Neural cell (in vitro differentiated cells): ENCODE data around the gene SPATS2L. TPM values are rescaled to one million over a fixed set of nuclear protein-coding genes. Genes with fewer than 3 reads are reported as not detected.

Experiments
- H2AFZ ChIP-seq: fragments of 200-600, 300-800 bp; sonication (generic), shearing (Covaris generic); 2 replicates; pipeline ENCODE4 v1.6.0; 2014; ENCODE audit warnings: low read depth, mild to moderate bottlenecking, antibody characterized with exemption, low read length, moderate library complexity
- H3F3A ChIP-seq: fragments of 200-600 bp; shearing (Covaris generic); 2 replicates; pipeline ENCODE4 v1.6.1; 2016; ENCODE audit warnings: mild to moderate bottlenecking, moderate library complexity, mixed read lengths, antibody characterized with exemption, low read length; ENCODE audit not compliant: insufficient read depth, poor library complexity, severe bottlenecking
- H3K27ac ChIP-seq: fragments of 200-600, 300-800 bp; sonication (generic), shearing (Covaris generic); 2 replicates; pipeline ENCODE4 v1.5.1; 2014; ENCODE audit warnings: mild to moderate bottlenecking, low read length, moderate library complexity
- H3K27me3 ChIP-seq: fragments of 300-800, 200-600 bp; sonication (generic), shearing (Covaris generic); 2 replicates; pipeline ENCODE4 v1.6.0; 2014; ENCODE audit warnings: mild to moderate bottlenecking, low read depth, low read length, moderate library complexity; ENCODE audit not compliant: insufficient read depth
- H3K36me3 ChIP-seq: fragments of 300-800, 200-600 bp; sonication (generic), shearing (Covaris generic); 2 replicates; pipeline ENCODE4 v1.5.1; 2014; ENCODE audit warnings: mild to moderate bottlenecking, antibody characterized with exemption, low read length, moderate library complexity; ENCODE audit not compliant: insufficient read depth
- H3K4me2 ChIP-seq: fragments of 300-800, 200-600 bp; sonication (generic), shearing (Covaris generic); 2 replicates; pipeline ENCODE4 v1.6.0; 2014; ENCODE audit warnings: mild to moderate bottlenecking, low read length
- H3K4me3 ChIP-seq: fragments of 300-800, 200-600 bp; sonication (generic), shearing (Covaris generic); 2 replicates; pipeline ENCODE4 v1.5.1; 2014; ENCODE audit warnings: mild to moderate bottlenecking, low read length, moderate library complexity
- H3K79me2 ChIP-seq: fragments of 200-600 bp; shearing (Covaris generic); replicated peaks from 2 replicates; pipeline ENCODE4 v1.6.0; 2014; ENCODE audit warnings: mild to moderate bottlenecking, low read length, moderate library complexity; ENCODE audit not compliant: insufficient read depth
- H3K9ac ChIP-seq: fragments of 300-800, 200-600 bp; sonication (generic), shearing (Covaris generic); 2 replicates; pipeline ENCODE4 v1.6.1; 2016; ENCODE audit warnings: mild to moderate bottlenecking, low read length, mixed read lengths
- H3K9me2 ChIP-seq: fragments of 200-600 bp; shearing (Covaris generic); 2 replicates; pipeline ENCODE4 v1.6.1; 2016; ENCODE audit warnings: mild to moderate bottlenecking, low read length, mixed read lengths; ENCODE audit not compliant: insufficient read depth
- H3K9me3 ChIP-seq: fragments of 200-600, 300-800 bp; sonication (generic), shearing (Covaris generic); 2 replicates; pipeline ENCODE4 v1.6.1; 2016; ENCODE audit warnings: mild to moderate bottlenecking, mixed run types, low read length, moderate library complexity, mixed read lengths
- H4K20me1 ChIP-seq: fragments of 200-600 bp; shearing (Covaris generic); 2 replicates; pipeline ENCODE4 v1.6.1; 2016; ENCODE audit warnings: mild to moderate bottlenecking, mixed run types; ENCODE audit not compliant: insufficient read depth
- CTCF ChIP-seq: fragments of 450-650 bp; IDR thresholded peaks from 2 replicates; pipeline ENCODE4 v1.5.1; 2014; ENCODE audit warnings: antibody characterized with exemption, mild to moderate bottlenecking, moderate library complexity; ENCODE audit not compliant: poor library complexity, severe bottlenecking
- EP300 ChIP-seq: fragments of 450-650 bp; conservative IDR thresholded peaks from 2 replicates; pipeline ENCODE4 v1.6.1; 2014; ENCODE audit warnings: antibody characterized with exemption, mild to moderate bottlenecking, moderate library complexity; ENCODE audit not compliant: poor library complexity, severe bottlenecking
- EZH2 ChIP-seq: fragments of 200-600, 300-800 bp; shearing (Covaris generic), sonication (generic); IDR thresholded peaks from 2 replicates; pipeline ENCODE4 v1.6.1; 2014; ENCODE audit warnings: antibody characterized with exemption, low read length, borderline replicate concordance, mild to moderate bottlenecking; ENCODE audit not compliant: insufficient read depth, poor library complexity, severe bottlenecking
- MXI1 ChIP-seq: fragments of 450-650 bp; conservative IDR thresholded peaks from 2 replicates; pipeline ENCODE4 v1.6.1; 2014; ENCODE audit warnings: antibody characterized with exemption, mild to moderate bottlenecking; ENCODE audit not compliant: poor library complexity, severe bottlenecking
- POLR2AphosphoS5 ChIP-seq: IDR thresholded peaks from 2 replicates; pipeline ENCODE4 v1.6.1; 2012
- RAD21 ChIP-seq: fragments of 450-650 bp; conservative IDR thresholded peaks from 2 replicates; pipeline ENCODE4 v1.6.1; 2014; ENCODE audit warnings: antibody characterized with exemption, mild to moderate bottlenecking, moderate library complexity
- REST ChIP-seq: IDR thresholded peaks from 2 replicates; pipeline ENCODE4 v1.6.1; 2012; ENCODE audit warnings: borderline replicate concordance
- SMC3 ChIP-seq: fragments of 450-650 bp; conservative IDR thresholded peaks from 2 replicates; pipeline ENCODE4 v1.6.1; 2014; ENCODE audit warnings: antibody characterized with exemption, mild to moderate bottlenecking, moderate library complexity; ENCODE audit not compliant: poor library complexity
- TAF1 ChIP-seq: IDR thresholded peaks from 2 replicates; pipeline ENCODE4 v1.6.1; 2012; ENCODE audit warnings: low read depth
- polyA plus RNA-seq: library from polyadenylated mRNA; depleted of rRNA; stranded (reverse); fragments of >200 nt; gene quantifications from 2 replicates; pipeline ENCODE4 v1.2.3, GENCODE V29; 2014

SPATS2L gene
- polyA plus RNA-seq, 1 donor from 2014 or later: 8.5 TPM

DNA sequence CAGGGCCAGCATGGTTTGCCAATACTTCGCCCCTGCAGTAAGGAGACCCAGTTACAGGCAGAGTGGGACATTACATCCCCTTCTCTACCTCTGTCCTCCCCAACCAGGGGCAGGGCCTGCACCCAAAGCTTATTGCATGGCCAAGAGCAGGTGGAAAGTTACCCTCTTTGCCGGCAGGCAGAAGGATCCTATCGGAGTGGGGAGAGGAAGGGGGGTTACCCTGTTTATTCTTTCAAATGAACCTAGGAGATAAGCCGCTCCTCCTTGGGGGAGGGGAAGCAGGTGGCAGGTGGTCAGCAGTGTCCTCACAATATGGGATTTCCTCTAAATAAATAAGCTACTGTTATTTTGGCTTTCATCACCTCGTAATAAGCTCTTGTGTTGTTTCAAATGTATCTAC, 53.9 kb downstream of the SPATS2L start:
- no peaks in the 10 kb centered on the region for H3K9me2 ChIP-seq
- TF ChIP-seq TAF1: no peak
- TF ChIP-seq SMC3: no peak
- no peak for TF ChIP-seq RAD21
- no peak for TF ChIP-seq EP300
- TF ChIP-seq MXI1: no peak
- TF ChIP-seq POLR2AphosphoS5: no peak
- no peak for TF ChIP-seq EZH2
- TF ChIP-seq REST: no peak
- TF ChIP-seq CTCF: no peak
- H3K4me3 ChIP-seq: no peak overlapping the region
- H3F3A ChIP-seq: no peaks in the 10 kb centered on the region
- H3K36me3 ChIP-seq: no peaks in the 10 kb centered on the region
- H3K9ac ChIP-seq: no peak overlapping the region
- H3K27ac ChIP-seq: no peak overlapping the region
- H4K20me1 ChIP-seq: no peaks in the 10 kb centered on the region
- H3K4me2 ChIP-seq: no peak overlapping the region
- no peaks in the 10 kb centered on the region for H3K9me3 ChIP-seq
- H3K79me2 ChIP-seq: no peaks in the 10 kb centered on the region
- no peak overlapping the region for H2AFZ ChIP-seq
- H3K27me3 ChIP-seq: no peaks in the 10 kb centered on the region

- Histone ChIP-seq H3K36me3 (no peaks in the 10 kb centered on the region), H3F3A (no peaks in the 10 kb centered on the region), H3K27me3 (no peaks in the 10 kb centered on the region), H3K4me3 (no peak overlapping the region), H3K9ac (no peak overlapping the region), H3K27ac (no peak overlapping the region), H2AFZ (no peak overlapping the region), H3K9me3 (no peaks in the 10 kb centered on the region), H3K9me2 (no peaks in the 10 kb centered on the region), H3K79me2 (no peaks in the 10 kb centered on the region), H3K4me2 (no peak overlapping the region), H4K20me1 (no peaks in the 10 kb centered on the region)
- TF ChIP-seq EZH2: no peak
- TF ChIP-seq MXI1: no peak
- TF ChIP-seq CTCF: no peak
- TF ChIP-seq POLR2AphosphoS5: no peak
- TF ChIP-seq TAF1: no peak
- TF ChIP-seq REST: no peak
- no peak for TF ChIP-seq RAD21
- TF ChIP-seq SMC3: no peak
- no peak for TF ChIP-seq EP300
Measured at GRCh38 chr2:200362202-200362917, 55.9 kb downstream of the SPATS2L start.
